ENCODE results near the gene P3H3.

DNA sequence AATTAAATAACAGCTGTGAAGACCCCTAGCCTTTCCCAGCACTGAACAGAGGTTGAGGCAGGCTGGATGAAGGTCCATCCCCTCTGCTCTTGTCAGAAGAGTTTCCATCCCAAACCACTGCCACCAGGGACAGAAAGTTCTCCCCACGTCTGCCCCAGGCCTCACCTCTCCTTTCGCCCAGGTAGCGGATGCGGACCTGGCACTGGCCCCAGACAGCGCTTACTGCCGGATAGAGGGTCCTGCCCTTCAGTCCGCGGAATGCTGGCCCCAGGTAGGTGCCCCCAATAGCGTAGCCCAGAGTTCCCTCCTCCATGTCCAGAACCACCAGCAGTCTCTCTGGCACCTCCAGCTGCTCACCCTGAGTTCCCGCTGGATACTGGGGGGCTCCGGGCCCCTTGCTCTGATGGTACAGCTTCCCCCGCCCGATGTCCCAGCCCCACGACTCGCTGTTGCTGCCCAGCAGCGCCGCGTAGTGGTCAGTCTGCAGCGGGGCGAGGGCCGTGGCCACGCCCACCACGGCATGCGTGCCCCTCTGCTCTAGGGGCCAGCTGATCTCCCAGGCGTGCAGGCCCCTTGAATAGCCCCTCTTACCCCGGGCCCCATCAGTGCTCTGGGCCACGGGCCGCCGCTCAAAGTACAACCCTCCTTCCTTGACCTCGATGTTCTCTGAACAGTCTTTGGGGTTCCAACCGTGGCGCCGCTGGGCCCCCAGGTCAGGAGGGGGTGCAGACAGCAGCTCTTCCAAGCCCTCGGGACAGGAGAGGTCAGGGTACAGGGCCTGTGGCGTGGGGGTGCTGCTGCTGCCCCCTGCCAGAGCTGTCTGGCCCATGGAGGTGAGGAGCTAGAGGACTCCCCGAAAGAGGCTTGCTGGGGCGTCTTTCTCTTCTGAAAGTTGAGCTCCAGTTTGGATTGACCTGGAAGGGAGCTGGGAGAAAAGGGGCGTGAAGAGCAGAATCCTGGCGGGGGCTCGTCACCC is 44.2 kb downstream of the P3H3 start:
- TF ChIP-seq POLR2AphosphoS5 (IDR thresholded peaks at IDR 0.05; ENCODE audit: low read depth, low read length), result peak; percentile 53; the same call in 1 of the 2 replicates
- TF ChIP-seq, protein P1, sequence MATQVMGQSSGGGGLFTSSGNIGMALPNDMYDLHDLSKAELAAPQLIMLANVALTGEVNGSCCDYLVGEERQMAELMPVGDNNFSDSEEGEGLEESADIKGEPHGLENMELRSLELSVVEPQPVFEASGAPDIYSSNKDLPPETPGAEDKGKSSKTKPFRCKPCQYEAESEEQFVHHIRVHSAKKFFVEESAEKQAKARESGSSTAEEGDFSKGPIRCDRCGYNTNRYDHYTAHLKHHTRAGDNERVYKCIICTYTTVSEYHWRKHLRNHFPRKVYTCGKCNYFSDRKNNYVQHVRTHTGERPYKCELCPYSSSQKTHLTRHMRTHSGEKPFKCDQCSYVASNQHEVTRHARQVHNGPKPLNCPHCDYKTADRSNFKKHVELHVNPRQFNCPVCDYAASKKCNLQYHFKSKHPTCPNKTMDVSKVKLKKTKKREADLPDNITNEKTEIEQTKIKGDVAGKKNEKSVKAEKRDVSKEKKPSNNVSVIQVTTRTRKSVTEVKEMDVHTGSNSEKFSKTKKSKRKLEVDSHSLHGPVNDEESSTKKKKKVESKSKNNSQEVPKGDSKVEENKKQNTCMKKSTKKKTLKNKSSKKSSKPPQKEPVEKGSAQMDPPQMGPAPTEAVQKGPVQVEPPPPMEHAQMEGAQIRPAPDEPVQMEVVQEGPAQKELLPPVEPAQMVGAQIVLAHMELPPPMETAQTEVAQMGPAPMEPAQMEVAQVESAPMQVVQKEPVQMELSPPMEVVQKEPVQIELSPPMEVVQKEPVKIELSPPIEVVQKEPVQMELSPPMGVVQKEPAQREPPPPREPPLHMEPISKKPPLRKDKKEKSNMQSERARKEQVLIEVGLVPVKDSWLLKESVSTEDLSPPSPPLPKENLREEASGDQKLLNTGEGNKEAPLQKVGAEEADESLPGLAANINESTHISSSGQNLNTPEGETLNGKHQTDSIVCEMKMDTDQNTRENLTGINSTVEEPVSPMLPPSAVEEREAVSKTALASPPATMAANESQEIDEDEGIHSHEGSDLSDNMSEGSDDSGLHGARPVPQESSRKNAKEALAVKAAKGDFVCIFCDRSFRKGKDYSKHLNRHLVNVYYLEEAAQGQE (IDR thresholded peaks at IDR 0.05; ENCODE audit: insufficient read depth in 1 of 2, low read depth in 2 of 2, low read length in 2 of 2), result no peak
- no peak for TF ChIP-seq FOXP2 (optimal IDR thresholded peaks at IDR 0.05; ENCODE audit: borderline replicate concordance, extremely low read depth, extremely low read length, insufficient read depth)
- peak; percentile 97 for TF ChIP-seq SIN3A (IDR thresholded peaks at IDR 0.05; ENCODE audit: borderline replicate concordance, insufficient read depth, low read length)
- no peak; the same call in 1 of the 2 replicates for TF ChIP-seq TAF1 (IDR thresholded peaks at IDR 0.05; ENCODE audit: borderline replicate concordance, insufficient read depth, low read length)
